B cell (primary cell): ENCODE measurements around the gene ITIH1.

Experiments
- EZH2 ChIP-seq: IDR thresholded peaks from 2 replicates; pipeline ENCODE4 v1.6.1; 2012; ENCODE audit warnings: borderline replicate concordance, low read depth, mild to moderate bottlenecking, moderate library complexity, low read length; ENCODE audit not compliant: insufficient read depth, poor library complexity, severe bottlenecking
- TF ChIP-seq, protein P1 (sequence below): fragments of 200-600 bp; IDR thresholded peaks from one replicate; pipeline ENCODE4 v1.8.0; 2022; ENCODE audit warnings: antibody characterized with exemption, mild to moderate bottlenecking

- TF ChIP-seq, protein P1, sequence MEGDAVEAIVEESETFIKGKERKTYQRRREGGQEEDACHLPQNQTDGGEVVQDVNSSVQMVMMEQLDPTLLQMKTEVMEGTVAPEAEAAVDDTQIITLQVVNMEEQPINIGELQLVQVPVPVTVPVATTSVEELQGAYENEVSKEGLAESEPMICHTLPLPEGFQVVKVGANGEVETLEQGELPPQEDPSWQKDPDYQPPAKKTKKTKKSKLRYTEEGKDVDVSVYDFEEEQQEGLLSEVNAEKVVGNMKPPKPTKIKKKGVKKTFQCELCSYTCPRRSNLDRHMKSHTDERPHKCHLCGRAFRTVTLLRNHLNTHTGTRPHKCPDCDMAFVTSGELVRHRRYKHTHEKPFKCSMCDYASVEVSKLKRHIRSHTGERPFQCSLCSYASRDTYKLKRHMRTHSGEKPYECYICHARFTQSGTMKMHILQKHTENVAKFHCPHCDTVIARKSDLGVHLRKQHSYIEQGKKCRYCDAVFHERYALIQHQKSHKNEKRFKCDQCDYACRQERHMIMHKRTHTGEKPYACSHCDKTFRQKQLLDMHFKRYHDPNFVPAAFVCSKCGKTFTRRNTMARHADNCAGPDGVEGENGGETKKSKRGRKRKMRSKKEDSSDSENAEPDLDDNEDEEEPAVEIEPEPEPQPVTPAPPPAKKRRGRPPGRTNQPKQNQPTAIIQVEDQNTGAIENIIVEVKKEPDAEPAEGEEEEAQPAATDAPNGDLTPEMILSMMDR, result no peak
- TF ChIP-seq EZH2, result no peak
Measured at GRCh38 chr3:52822363-52822762, 45.0 kb downstream of the ITIH1 start.
